Inferior parietal cortex (tissue), 1 donor: Measurements from ENCODE around the gene TP73.
"Not testable (repeated sequence)": the region's sequence is repeated elsewhere in the genome, so short reads cannot be mapped to it uniquely, and the experiment has no call there.

ENCODE experiments used
- DNase-seq: peaks from one replicate; pipeline ENCODE4 v3.0.0-alpha.2; 2016; ENCODE audit errors: extremely low spot score

TP73 gene

DNA sequence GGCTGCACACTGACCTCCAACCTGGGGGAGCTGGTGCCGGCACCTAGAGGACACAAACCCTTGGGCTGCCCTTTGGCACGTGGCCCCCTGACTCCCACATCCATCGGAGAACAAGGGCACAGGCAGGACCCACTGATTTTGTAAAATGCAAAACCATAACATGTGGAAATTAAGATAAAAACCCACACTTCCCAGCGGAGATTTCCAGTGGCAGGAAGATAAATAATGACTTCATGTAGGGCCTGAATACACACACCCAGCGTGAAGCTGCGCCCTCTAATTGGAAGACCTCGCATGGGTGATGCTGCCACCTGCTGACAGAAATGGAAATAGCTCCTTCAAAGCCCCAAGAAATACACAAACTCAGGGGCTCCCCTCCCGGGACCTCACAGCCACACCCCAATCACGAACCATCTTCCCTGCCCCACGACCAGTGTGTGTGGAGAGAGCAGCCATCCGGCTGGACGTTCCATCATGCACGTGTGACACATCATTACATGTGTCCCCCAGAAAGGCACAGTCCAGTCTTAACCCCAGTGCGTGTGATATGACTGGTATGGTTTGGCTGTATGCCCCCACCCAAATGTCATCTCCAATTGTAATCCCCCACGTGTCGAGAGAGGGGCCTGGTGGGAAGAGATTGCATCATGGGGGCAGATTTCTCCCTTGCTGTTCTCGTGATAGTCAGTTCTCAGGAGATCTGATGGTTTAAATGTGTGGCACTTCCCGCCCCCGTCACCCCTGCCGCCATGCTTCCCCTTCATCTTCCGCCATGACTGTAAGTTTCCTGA, 33.2 kb upstream of the TP73 start:
- DNase-seq = peak; percentile 90

GRCh38 chr1:3620708-3621107, 31.6 kb upstream of the TP73 start:
- no peak for DNase-seq

GRCh38 chr1:3621151-3621671, 31.1 kb upstream of the TP73 start:
- peak; percentile 50 for DNase-seq

GRCh38 chr1:3622102-3622501, 30.2 kb upstream of the TP73 start:
- DNase-seq = not testable (repeated sequence)

DNA sequence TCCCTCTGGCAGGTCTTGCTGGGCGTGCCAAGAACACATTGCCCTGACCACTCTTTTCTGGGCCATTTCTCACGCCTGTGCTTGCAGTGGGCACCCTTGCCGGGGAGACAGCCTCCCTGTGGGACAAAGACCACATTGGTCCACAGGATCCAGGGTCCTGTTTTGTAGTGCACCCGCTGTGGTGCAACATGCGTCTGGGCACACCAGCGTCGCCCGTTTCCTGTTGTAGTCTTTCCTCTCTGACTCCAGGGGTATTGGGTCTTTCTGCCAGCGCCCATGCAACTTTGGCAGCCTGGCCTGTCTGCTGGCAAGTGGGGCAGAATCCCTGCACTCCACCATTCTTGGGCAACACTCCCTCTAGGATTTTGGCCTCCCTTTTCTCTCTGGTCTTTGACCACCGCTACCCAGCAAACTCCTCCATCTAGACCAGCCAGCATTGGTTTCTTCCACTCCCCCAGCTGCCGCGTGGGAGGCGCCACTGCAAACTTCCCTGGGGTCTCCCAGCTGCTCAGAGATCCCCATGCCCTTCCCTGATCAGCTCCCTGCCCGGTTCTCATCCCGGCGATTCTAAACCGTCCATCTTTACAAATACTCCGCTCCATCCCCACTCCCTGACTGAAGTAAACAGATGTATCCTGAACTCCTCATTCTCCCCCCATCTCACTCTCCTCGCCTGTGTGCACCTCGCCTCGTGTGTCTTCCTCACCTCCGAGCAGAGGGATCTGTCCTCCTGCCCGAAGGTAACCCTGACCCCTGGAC, 28.7 kb upstream of the TP73 start:
- no peak for DNase-seq

DNA sequence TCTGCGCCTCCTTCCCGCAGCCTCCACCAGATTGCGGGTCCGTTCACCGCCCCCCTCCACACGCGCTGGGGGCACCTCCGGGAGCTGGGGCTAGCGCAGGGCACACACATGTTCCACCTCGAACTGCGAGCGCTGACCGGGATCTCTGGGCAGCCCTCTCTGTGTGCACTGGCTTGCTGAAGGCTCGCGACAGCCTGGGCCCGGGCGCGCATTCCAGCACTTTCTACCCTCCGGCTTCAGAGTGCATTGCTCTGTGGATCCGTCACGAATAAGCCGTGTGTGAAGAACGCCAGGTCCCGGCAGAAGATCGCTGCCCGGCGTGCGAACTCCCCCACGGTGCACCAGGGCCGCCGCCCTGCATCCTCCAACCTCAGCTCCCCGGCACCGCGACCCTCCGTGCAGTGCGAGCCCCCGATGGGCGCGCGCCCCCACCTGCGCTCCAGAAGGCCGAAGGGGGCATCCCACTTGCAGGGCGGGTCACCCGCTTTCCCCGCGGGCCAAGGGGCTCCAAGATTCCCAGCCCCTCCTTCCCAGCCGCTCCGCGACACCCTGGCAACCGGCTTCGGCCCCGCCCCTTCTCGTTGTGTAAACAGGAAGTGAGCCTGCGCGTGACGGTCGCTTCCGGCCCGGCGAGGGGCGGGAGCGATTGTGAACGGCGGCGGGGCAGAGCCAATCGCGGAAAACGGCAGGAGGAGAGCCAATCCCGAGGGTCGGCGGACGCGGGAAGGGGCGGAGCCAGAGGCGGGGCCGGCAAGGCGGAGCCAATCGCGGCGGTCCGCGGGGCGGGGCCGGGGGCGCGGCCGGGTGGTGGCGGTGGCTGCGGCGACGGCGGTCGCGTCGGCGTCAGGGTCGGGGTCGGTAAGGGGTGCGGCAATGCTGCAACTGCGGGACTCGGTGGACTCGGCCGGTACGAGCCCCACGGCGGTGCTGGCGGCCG, 27.8 kb upstream of the TP73 start, which contains the start of gene TPRG1L:
TPRG1L (plus strand) TSS at position 816 of the 937 bp plus-strand sequence; CDS start at position 874, 58 bp downstream.
- DNase-seq = peak; percentile 98

- DNase-seq = peak; percentile 21
Observed at GRCh38 chr1:3625151-3625907, 27.0 kb upstream of the TP73 start.

DNA sequence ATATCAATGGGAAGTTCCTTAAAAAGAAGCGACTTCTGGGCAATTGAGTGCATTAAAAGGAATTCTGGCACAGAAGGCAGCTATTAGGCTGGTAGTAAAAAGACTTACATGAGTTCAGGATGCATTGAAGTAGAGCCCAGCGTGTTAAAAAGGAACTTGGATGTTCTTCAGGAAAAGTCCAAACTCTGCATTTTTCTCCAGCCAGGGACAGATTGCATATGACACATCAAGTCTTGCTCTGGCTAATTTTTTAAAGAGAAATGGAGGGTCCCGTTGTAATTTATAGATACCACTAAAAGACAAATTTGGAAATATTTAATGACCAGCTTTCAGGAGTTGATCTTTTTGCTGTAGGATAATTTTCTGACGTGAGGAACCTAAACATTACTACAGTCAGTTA, 26.3 kb upstream of the TP73 start:
- DNase-seq = no peak

GRCh38 chr1:3627515-3628253, 24.6 kb upstream of the TP73 start:
- DNase-seq = no peak

DNA sequence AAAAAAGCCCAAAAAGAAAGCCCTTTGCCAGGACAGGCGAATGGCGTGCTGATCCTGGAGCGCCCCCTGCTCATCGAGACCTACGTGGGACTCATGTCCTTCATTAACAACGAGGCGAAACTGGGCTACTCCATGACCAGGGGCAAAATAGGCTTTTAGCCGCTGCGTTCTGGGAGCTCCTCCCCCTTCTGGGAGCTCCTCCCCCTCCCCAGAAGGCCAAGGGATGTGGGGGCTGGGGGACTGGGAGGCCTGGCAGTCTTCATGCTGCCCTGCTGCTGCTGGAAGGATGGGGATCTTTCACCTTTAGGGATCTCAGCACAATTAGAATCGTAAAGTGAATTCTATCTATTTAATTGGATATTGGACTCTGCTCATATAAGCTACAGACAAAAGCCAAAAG, 23.9 kb upstream of the TP73 start:
- no peak for DNase-seq

DNA sequence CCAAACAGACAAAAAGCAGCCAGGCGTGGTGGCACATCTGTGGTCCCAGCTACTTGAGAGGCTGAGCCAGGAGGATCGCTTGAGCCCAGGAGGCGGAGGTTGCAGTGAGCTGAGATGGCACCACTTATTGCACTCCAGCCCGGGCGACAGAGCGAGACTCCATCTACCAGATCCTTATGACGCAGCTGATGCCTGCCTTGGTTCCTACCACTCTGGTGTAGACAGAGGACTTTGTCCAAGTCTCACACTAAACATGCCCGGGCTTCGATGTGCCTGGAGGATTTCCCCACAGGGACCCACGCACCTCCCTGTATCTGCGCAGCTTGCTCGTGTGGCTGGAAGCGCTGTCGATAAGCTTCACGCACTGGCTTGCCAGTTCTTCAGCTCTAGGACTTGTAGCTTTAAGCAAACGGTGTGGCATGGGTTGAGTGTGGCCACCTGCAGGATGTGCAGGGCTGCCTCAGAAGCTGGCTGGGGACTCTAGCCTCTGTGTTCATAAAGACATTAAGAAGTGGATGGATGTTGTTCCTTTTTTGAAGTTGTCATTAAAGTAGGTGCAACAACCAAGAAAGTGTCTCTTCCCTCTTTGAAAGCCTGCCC, 22.7 kb upstream of the TP73 start:
- DNase-seq = no peak

- DNase-seq = no peak
Observed at GRCh38 chr1:3630161-3630611, 22.1 kb upstream of the TP73 start.

GRCh38 chr1:3630914-3631313, 21.4 kb upstream of the TP73 start:
- DNase-seq = no peak

GRCh38 chr1:3631320-3632260, 20.7 kb upstream of the TP73 start:
- no peak for DNase-seq

GRCh38 chr1:3632298-3632697, 20.0 kb upstream of the TP73 start:
- DNase-seq = no peak

DNA sequence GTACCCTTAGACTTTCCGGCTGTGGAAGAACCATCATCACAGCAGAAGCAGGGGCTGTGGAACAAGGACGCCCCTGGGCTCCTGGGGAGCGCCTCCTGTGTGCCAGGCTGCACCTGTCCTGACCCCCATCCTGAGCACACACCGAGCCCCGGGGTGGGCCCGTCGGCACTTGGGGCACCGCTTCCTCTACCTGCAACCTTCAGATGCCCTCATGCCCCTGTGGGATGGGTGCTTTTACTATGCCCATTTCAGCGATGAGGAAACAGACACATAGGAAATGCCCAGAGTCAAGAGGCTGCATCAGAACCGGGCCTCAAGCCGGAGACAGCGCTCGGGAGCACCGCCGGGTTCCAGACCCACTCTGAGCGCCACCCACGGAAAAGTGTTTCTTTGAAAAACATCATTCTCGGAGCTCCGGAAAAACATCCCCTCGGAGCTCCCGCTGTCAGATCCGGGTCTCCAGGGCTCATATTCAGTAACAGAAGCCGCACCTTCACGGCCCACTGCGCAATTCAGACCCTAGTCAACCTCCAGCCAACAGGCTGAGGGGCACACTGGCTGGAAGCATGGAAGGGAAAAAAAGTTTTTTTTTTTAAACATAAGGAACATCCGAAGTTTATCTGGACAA, 19.5 kb upstream of the TP73 start:
- DNase-seq = no peak

GRCh38 chr1:3633344-3634058, 18.8 kb upstream of the TP73 start:
- DNase-seq = no peak
